Activated T-helper 1 cell treated with anti-CD3 and anti-CD28 coated beads, Interleukin-2, amount 50 U/mL, for 16 hours (primary cell): Measurements from ENCODE around the gene R3HDM2.
"Not testable (repeated sequence)": the region's sequence is repeated elsewhere in the genome, so short reads cannot be mapped to it uniquely, and the experiment has no call there.

Experiments
- DNase-seq, 2 donors: peaks; one replicate each; pipeline ENCODE4 v3.0.0-alpha.2; 2020; ENCODE audit warnings: low read depth in 1 of 2, low spot score in 1 of 2

The R3HDM2 gene

GRCh38 chr12:57454213-57454565, 23.3 kb upstream of the R3HDM2 start:
- DNase-seq = no peak

GRCh38 chr12:57452937-57453509, 22.2 kb upstream of the R3HDM2 start:
- DNase-seq = no peak

- DNase-seq = no peak
These were observed 21.5 kb upstream of the R3HDM2 start for GRCh38 chr12:57452181-57452936.

GRCh38 chr12:57451233-57451778, 20.5 kb upstream of the R3HDM2 start:
- DNase-seq = no peak

- DNase-seq = no peak
These were observed 19.2 kb upstream of the R3HDM2 start for GRCh38 chr12:57450057-57450456.

- DNase-seq = no peak
These were observed 18.5 kb upstream of the R3HDM2 start for GRCh38 chr12:57449375-57449774.

GRCh38 chr12:57448669-57449068, 17.8 kb upstream of the R3HDM2 start:
- no peak for DNase-seq

GRCh38 chr12:57446292-57446960, 15.6 kb upstream of the R3HDM2 start:
- DNase-seq = no peak

GRCh38 chr12:57444744-57445143, 13.9 kb upstream of the R3HDM2 start:
- no peak for DNase-seq

- not testable (repeated sequence) for DNase-seq
These were observed 13.5 kb upstream of the R3HDM2 start for GRCh38 chr12:57444337-57444736.

GRCh38 chr12:57441846-57442427, 11.1 kb upstream of the R3HDM2 start:
- DNase-seq = no peak

GRCh38 chr12:57441393-57441792, 10.6 kb upstream of the R3HDM2 start:
- DNase-seq = not testable (repeated sequence)

GRCh38 chr12:57439762-57440266, 9.0 kb upstream of the R3HDM2 start:
- DNase-seq = no peak

- DNase-seq = no peak
These were observed 7.6 kb upstream of the R3HDM2 start for GRCh38 chr12:57438400-57438799.

- DNase-seq = no peak
These were observed 4.5 kb upstream of the R3HDM2 start for GRCh38 chr12:57435293-57435692.

- no peak for DNase-seq
These were observed 3.8 kb upstream of the R3HDM2 start, which contains the start of gene INHBC for GRCh38 chr12:57434517-57435223. Gene INHBC, plus strand, starts transcription at chr12:57434784. Its CDS starts 103 bp downstream, at chr12:57434887.

GRCh38 chr12:57433370-57433769, 2.5 kb upstream of the R3HDM2 start:
- DNase-seq = no peak

GRCh38 chr12:57431654-57432188, 878 bp upstream of the R3HDM2 start:
- no peak for DNase-seq

- peak; percentile 10 to 48 for DNase-seq
These were observed 522 bp downstream of the R3HDM2 start for GRCh38 chr12:57430112-57430930.
